HG03571 (cell line): ENCODE measurements around the gene PTGIS.

Experiments
- ATAC-seq: cut with Tn5 transposase; IDR thresholded peaks from one replicate; pipeline ENCODE4 v1.9.1; 2021; ENCODE audit not compliant: unreplicated experiment

PTGIS gene

DNA sequence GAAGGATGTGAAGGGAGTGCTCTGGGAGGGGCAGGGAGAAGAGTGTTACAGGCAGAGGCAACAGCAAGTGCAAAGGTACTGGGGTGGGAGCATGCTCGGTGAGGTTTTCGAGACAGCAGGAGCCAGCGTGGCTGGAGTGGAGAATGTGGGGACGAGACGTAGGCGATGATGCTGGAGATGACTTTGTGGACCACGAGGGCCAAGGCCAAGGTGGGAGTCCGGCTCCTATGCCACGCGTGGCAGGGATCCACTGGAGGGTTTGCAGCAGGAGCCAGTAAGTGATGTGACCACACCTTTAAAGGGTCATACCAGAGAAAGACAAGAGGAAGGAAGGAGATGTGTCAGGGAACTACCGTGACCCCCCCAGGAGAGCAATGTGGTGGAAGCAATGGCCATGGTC is 7.3 kb downstream of the PTGIS start:
- ATAC-seq = no peak

DNA sequence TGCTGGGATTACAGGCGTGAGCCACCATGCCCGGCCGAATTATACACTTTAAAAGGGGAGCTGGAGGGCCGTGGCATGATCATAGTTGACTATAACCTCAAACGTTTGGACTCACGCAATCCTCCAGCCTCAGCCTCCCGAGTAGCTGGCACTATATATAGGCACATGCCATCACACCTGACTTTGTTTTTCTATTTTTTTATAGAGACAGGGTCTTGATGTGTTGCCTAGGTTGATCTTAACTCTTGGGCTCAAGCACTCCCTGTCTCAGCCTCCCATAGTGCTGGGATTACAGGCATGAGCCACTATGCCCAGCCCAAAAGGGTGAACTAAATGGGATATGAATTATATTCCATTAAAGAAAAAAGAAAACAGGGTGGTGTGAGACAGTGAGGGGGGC is 7.8 kb downstream of the PTGIS start:
- ATAC-seq = no peak

DNA sequence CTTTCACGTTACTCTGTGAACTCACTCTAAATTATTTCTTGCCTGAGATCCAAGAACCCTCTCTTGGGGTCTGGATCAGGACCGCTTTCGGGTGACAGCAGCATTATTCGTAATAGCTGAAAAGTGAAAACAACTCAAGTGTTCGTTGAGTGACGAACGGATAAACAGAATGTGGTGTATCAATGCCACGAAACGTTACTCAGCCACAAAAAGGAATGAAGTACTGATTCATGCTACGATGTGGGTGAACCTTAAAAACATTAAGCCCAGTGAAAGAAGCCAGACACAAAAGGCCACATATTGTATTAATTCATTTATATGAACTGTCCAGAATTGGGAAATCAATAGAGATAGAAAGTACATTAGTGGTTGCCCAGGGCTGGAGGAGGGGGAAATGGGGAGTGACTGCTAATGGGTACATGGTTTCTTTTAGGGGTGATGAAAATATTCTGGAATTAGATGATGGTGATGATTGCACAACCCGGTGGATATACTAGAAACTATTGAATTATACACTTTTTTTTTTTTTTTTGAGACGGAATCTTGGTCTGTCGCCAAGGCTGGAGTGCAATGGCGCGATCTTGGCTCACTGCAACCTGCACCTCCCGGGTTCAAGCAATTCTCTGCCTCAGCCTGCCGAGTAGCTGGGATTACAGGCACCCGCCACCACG is 8.4 kb downstream of the PTGIS start:
- ATAC-seq = no peak

DNA sequence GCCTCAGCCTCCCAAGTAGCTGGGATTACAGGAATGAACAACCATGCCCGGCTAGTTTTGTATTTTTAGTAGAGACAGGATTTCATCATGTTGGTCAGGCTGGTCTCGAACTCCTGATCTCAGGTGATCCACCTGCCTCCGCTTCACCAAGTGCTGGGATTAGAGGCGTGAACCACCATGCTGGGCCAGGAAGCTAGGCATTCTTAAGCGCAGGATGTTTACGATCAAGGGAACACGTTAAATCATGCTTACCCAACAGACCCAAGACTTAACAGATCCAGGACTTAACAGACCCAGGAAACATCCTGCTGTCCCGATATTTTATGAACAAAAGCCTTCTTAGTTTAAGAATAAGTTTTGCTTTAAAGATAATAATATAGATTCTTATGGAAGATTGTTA is 9.1 kb downstream of the PTGIS start:
- no peak for ATAC-seq

DNA sequence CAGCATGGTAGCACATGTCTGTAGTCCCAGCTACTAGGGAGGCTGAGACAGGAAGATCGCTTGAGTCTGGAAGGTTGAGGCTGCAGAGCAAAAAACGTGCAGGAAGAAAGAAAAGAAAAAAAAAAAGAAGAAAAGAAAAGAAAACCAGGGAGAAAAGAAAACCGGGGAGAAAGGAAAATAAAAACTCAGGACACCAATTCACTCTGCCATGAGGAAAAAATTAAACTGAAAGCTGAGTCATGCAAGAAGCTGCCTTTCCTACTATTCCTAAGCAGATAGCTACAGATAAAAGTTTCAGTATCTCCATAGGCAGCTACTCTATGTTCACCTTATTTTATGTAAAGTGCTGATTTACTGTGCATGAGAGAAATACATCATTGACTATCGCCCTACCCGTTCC is 10.5 kb downstream of the PTGIS start:
- ATAC-seq = no peak

DNA sequence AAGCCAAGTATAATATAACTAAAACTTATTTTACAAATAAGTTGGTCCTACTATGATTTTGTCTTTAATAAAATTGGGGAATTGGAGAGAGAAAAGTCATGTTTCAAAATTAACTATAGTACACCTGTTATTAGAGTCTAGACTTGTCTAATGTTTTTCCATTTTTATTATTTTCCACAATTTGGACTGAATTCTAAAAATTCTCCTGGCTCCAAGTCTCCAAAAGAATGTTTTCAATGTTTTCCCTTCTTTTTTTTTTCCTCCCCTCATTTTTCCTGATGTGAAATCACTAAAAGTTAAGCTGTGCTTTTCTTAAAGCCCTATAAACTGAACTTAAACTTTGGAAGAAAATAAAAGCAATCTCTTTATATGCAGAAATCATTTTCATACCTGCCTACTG is 11.3 kb downstream of the PTGIS start:
- no peak for ATAC-seq

DNA sequence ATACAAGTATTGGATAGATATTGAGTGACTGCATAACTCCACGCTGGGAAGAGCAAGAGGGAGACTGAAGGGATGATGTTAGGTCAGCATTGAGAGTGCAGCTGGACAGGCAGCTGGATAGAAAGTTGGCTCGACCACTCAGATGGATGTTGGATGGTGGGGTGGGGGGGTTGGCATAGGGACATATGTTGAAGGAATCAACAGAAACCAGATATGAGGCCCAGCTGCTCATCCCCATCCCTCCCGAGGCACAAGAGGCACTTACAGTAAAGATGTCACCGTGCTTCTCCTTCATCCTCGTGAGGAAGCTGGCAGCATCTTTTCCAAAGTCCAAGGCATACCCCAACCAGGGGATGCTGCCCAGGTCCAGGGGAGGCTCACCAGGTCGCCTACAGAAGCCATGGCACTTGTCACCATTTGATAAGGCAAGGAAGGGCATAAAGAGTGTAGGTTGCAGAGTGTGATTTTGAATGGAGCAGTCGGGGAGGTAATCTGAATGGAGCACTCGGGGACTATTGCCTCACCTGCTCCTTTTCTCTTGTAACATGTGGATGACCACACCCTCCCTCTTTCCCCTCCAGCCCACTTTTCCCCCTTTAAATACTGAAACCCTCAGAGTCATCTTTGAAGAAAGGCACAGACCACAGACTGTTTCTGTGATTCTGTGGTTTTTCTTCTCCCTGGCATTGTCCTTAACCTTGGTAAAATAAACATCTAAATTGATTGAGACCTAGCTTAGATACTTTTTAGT is 18.0 kb downstream of the PTGIS start:
- no peak for ATAC-seq

DNA sequence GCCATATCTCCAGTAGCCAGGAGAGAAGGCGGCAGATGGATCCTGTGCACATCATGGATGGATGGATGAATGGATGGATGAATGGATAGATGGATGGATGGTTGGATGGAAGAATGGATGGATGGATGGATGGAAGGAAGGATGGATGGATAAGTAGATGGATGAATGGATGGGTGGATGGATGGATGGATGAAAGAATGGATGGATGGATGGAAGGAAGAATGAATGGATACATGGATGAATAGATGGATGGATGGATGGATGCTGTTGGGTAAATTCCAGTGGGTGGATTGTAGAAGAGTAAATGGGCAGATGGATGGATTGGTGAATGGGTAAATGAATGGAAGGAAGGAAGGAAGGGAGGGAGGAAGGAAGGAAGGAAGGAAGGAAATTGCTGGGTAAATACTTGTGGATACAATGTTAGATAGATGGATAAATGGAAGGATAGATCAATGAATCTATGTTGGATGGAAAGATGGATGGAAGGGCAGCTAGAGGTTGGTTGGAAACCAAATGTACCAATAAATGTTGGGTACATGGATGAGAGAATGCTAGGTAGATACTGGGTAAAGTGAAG is 19.5 kb downstream of the PTGIS start:
- no peak for ATAC-seq

DNA sequence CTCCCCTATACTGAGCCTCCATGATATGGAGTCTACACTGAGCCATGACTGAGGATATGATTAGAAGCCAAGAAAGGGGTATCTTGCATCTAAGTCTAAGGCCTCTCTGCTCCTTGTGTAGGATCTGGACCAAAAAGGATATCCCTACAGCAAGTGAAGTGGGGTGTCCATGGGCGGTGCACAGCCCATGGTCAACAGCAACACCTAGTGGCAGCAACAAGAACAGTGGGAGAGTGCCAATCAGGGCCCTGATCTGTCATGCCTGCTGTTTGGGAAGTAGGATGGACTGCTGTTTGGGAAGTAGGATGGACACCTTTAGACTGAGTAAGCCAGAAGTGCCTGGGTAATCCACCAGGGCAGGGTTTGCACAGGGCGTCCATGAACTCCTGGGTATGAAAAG is 22.4 kb downstream of the PTGIS start:
- no peak for ATAC-seq

DNA sequence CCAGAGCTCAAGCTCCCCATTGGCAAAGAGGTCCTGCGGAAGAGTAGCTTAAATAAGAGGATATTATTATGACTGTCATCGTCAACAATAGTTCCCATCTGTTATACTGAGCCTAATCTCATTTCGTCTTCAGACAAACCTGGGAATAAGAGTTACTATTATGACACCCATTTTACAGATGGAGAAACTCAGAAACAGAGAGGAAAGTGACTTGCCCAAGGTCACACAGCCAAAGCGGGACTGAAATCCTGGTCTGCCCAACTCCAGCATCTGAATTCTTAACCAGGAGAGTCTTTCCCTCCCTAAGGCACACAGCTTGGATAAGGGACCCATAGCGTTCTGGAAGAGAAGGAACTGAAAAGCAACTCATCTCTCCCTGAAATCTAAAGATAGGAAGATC is 23.4 kb downstream of the PTGIS start:
- ATAC-seq = no peak

DNA sequence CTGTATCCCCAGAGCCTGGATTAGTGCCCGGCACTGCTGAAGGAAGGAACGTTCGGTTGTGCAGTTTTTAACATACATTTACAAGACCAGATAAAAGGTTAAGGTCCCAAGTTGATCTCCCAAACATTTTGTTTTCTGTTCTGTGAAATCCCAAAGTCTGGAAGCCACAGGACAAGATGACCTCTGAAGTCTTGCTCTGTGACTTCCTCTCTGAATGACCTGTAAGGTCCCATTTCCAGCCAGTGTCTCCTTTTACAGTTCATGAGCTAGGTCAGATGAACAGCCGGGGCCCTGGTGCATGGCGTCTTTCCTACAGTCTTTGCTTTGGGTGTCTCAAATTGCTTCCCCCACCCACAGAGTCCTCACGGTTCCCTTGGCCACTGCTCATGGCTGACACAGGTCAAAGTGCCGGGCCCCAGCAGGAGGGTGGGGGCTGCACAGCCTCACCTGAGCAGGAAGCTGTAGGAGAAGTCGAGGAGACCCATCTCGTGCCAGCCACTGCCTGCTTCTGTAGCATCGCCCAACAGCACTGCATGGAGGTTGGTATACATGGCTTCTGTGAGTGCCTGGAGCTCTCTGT is 24.0 kb downstream of the PTGIS start:
- no peak for ATAC-seq

DNA sequence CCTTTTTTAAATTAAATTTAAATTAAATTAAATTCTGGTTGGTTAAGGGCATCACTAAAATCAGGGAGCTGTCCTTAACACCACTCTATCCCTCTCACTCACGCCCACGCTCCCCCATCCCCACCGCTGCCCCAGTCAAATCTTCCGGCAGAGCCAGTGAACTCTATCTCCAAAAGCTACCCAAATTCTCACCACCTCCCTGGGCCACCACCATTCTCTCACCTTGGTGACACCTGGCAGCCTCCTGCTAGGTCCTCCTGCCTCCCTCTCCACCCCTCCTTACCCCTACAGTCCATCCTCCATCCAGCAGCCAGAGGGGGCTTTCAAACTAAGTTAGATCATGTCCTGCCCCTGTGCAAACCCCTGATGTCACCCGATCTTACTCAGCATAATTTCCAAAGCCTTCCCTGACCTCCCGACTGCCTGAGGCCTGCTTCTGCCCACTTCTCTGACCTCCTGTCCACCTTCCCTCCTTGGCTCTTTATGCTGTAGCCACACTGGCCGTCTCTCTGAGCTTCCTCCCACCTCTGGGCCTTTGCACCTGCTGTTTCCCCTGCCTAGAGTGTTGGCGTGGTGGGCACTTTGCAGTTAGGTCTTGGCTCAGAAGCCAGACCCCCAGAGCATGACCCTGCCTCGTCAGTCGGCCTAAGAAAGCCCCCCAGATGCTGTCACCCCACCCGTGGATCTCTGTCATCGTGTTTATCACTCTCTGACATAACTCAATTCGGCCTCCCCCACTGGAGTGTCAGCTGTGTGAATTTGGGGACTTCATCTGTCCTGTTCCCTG is 24.7 kb downstream of the PTGIS start:
- no peak for ATAC-seq

DNA sequence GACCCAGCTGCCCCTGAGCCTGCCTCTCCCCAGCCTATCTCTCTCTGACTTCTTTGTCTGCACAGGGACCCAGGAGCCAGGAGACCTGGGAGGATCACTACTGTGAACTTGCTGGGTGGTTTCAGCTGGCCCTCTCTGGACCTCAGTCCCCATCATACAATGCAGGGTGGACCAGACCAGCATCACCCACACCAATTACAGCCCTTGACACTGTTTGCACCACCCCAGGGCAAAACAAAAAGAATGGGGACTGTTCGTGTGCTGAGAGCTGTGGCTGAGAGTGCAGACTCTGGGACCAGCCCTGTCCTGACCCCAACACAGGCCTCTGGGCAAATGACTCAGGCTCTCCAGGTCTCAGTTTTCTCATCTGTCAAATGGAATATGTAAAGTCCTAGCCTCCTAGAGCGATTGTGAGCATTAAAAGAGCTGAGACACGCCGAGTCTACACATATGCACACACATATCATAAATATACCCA is 25.4 kb downstream of the PTGIS start:
- no peak for ATAC-seq

DNA sequence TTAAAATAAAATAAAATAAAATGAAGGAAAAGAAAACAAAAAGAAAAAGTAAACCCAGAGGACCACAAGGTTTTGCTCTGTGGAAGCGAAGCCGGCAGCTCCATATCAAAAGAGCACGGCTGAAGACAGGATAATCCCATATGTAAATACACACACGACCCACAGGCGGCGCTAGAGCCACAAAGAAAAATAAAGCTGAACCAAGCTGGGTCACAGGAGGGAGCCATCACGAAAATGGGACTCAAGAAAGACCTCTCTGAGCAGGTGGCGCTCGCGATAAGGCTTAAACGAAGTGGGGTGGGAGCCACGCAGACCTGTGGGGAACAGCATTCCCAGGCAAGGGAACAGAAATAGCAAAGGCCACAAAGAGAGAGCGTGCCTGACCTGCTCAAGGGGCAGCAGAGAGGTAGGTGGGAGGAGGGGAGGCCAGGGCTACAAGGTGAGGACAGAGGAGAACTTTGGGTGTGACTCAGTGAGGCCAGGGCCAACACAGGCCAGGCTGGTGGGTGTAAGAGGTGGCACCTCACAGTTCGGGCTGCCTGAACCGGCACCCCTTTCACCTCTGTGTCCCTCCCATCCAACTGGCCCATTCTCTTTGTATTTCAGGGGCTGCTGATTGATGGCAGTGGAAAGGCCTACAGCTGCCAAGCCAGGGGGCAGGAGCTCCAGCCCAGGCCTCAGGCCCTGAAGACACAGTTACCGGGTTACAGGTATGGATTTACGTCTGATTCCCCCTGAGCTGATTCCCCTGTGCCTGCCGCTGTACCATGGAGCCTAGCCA is 26.0 kb downstream of the PTGIS start:
- no peak for ATAC-seq

DNA sequence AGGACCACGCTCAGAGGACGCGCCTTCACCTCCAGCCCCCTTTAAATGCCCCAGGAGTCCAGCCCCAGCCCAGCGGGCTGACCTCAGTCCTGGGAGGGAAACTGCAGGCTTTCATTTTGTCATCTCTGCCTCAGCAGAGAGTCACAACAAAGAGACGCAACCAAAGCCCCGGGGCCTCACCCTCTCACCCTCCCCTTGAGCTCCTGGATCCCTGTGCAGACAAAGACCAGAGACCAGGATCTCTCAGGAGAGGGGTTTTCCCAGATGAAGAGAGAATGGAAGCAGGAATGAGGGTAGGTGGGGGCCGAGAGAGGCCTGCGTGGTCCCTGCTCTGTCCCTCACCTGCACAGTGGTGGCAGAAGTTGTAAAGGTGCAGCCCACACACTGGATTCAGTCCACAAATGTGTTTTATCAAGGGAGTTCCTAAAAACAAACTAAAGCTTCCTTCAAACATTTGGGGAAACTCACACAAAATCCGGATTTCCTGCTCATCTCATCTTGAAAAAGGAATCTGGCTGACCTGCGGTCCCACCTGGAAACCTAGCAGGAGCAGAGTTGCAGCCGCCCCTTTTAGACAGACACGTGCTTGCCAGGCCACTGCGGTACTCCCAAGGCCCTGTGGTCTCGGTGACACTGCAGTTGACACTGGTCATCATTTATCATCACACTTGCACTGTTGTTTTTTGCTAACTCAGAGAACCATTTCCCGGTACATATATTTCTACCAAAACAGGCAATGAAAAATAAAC is 27.1 kb downstream of the PTGIS start:
- ATAC-seq = no peak

DNA sequence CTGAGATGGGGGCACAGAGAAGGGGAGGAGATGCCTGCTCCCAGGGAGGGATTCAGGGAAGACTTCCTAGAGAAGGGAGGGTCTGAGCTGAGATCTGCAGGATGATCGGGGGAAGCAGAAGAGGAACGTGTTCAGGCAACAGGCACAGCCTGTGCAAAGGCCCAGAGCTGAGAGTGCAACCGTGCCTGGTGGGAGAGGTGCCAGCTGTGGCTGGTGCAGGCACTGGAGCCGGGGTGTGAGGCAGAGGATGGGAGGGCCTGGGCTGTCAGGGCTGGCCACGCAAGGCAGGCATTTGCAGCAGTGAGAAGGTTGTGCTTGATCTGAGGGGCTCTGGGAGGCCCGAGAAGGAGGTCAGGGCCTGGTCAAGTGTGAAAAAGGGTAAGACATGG is 27.7 kb downstream of the PTGIS start:
- no peak for ATAC-seq

DNA sequence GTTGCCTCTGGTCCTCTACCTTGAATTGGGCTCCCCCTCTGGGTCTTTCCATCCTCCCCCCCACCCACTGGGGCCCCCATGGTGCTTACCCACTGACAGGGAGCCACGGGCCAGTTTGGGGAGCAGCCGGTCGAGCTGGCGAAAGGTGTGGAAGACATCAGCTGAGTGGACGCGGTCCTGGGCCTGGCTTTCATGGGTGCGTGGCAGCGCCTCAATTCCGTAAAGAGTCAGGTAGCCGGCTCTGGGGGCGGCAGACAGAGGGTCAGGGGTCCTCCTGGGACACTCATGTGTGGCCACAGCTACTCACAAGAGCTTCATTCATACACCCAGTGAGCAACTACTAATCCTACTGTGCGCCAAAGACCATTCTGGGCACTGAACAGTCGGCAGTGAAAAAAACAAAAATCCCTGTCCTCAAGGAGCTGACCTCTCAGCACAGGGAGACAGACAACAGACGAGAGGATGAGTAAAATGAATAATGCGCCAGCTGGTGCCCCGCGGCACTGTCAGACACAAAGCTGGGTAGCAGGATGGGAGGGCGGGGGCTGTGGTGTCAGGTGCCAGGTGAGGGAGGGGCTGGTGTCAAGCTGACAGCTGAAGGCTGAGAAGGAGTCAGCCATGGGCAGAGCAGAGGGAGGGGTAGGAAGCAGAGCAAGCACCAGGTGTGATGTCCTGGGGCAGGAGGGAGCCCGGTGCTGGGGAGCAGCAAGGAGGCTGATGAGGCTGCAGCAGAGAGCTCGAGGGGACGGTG is 28.3 kb downstream of the PTGIS start:
- no peak for ATAC-seq

DNA sequence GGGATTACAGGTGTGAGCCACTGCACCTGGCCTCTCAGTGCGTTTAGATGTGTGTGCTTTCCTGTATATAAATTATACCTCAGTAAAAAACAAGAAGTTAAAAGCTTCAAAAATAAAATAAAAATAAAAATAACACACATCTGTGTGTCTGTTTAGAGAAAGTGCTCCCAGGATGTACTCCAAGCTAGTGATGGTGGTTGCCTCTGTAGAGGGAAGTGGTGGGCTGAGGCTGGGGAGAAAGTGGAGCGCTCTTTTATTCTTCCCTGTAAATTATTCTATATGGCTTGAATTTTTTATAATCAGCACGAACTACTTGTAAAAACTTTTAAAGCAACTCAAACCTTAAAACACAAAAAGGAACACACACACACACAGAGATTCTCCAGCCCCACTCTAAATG is 29.0 kb downstream of the PTGIS start:
- ATAC-seq = no peak

DNA sequence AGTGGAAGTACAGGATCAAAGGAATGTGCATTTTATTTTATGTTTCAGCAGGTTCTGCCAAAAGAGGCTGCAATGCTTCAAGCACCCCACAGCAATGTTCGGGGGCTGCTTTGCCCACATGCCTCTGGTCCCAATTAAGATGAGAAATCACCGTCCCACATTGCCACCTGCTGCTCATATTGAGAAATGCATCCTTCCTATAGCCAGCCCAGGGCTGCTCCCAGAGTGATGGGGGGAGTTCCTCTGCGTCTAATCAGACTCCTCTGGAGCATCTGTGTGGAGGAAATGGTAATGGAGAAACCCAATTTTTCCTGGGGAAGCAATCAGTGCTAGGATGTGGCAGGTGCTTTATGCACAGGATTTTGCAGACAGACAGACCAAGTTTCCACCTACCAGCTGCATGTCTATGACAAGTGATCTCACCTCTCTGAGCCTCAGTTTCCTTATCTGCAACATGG is 33.7 kb downstream of the PTGIS start:
- ATAC-seq = no peak
